Hematopoietic multipotent progenitor cell treated with erythropoietin and hydrocortisone succinate and interleukin-3 and kit ligand, for 4 days (in vitro differentiated cells): ENCODE results near the gene TXNDC17.
A peak's percentile ranks its signal among the peaks of the same experiment; 100 is the strongest.
"Not testable (repeated sequence)": the region's sequence is repeated elsewhere in the genome, so short reads cannot be mapped to it uniquely, and the experiment has no call there.

Experiments
- DNase-seq: peaks from one replicate; pipeline ENCODE4 v3.0.0-alpha.2; 2015

TXNDC17 gene

GRCh38 chr17:6638046-6638908 is 2.6 kb upstream of the TXNDC17 start:
- peak; percentile 64 for DNase-seq

- no peak for DNase-seq
These were observed 1.8 kb upstream of the TXNDC17 start for GRCh38 chr17:6639014-6639585.

DNA sequence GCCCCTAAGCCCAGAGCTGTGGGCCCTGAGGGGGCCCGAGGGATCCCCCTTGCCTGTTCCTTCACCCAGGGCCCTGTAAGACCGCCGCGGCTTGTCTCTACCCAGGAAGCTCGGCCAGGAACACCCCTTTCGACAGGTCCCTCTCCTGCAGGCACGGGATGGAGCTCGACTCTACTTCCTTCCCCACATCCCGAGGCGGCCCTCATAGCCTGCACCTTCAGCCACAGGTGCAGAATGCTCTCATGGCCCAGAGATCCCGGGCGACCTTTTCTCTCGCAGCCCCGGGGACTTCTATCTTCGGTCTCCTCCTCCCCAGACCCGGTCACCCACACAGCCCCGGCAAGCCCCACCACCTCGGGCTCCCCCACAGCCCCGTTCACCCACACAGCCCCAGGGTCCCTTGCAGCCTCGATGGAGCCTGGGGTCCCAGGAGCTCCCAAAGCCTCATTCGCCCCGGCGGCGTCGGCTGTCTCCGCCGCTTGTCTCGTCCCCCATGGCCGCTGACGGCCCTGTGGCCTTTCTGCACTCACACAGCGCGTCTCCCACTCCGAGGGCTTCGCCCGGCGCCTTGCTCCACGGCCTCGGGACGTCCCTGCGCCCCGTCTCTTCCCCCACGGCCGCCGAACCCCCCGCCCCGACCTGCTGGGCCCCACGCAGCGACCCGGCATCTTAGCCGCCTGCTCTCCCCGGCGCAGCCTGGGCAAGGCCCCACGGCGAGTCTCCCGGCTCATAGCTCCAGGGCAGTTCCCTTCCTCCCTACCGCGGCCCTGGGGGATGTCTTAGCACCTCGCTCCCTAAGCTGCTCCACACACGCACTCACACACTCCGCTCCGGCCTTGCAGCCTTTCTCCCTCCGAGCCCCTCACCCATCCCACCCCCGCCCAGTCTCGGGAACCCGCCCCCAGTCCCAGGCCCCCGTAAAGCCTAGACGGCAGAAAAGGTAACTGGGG is 999 bp upstream of the TXNDC17 start:
- DNase-seq: peak; percentile 70

- DNase-seq: no peak
These were observed 495 bp downstream of the TXNDC17 start for GRCh38 chr17:6641247-6641863.

DNA sequence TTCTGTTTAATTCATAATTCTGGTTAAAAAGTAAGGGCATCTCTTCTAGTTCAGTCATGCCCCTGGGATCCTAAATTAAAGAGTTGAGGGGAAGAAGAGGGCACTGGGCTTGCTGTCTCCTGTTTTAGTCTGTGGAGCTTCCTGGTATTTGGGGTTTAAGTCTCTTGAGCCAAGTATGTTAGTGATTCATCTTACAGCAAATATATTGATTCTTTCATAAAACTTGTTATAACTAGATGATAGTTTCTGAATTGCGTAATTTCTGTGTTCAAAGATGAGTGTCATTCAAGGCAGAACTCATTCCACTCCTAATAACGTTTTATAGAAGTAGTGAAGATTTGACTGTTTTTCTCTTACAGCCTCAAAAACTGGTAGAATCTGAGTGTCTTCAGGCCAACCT is 1.7 kb downstream of the TXNDC17 start:
- no peak for DNase-seq

- DNase-seq: no peak
These were observed 2.7 kb downstream of the TXNDC17 start for GRCh38 chr17:6643451-6644125.

DNA sequence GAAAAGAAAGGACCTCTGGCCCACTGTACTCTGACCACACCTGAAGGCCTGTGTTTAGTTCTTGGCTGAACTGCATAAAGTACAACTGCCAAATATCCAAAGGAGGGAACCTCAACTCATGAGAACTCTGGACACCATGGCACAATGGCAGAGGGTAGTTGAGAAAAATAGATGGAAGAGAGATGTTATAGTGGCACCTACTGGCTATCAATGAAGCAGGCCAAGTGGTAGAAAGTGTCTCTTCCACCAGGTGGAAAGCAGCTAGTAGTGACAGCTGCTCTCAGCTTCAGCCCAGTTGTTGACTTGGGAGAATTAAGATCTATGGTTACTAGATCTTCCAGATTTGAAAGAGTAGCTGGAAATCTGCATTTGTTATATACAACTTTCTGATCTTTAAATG is 7.3 kb downstream of the TXNDC17 start:
- peak; percentile 66 for DNase-seq

- peak; percentile 98 for DNase-seq
These were observed 10.6 kb downstream of the TXNDC17 start, which contains the start of the genes C17orf100 and MED31 for GRCh38 chr17:6651354-6651918. TSS of gene C17orf100 (plus strand) at chr17:6651762. CDS start at chr17:6651914, 152 bp downstream. TSS of gene MED31 (minus strand) at chr17:6651605. CDS start at chr17:6651528, 77 bp downstream.

GRCh38 chr17:6651919-6652452 is 11.1 kb downstream of the TXNDC17 start:
- peak; percentile 53 for DNase-seq

DNA sequence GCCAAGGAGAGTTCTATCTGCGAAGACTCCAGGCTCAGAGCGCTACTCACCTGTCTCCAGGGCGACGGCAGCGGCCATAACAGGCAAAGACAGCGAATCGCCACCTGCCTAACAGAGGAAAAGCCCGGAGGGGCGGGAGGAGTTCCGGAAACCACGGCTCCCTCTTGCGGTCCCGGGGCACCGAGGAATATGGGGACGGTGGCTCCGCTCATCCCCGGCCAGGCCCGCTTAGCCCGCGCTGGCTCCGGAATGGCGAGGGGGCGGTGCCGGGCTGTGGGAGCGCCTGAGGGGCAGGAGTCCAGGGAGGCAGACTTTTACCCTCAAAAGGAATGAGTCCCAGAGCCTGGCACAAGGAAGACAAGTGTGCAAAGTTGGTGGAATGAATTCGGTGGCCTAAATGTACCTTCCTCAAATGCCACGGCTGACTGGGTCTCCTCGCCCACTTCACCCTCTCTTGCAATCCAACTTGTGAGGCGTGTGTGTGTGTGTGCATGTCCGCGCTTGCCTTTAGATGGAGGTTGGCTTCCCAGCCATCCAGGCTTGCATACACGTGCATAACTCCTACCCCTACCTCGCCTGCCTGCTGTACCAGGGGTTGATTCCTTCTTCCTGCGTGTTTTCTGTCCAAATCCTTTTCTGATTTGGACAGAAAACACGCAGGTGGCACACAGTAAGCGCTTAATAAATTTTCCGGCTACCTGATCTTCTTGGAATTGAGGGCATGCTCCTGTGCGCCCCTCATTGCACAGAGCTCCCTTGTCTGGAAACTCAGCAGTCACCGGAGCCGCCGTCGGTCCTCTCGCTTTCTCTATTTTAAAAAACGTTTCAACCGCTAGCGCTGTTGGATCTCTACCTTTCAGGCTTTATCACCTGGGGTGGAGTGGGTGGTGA is 14.2 kb downstream of the TXNDC17 start:
- no peak for DNase-seq

DNA sequence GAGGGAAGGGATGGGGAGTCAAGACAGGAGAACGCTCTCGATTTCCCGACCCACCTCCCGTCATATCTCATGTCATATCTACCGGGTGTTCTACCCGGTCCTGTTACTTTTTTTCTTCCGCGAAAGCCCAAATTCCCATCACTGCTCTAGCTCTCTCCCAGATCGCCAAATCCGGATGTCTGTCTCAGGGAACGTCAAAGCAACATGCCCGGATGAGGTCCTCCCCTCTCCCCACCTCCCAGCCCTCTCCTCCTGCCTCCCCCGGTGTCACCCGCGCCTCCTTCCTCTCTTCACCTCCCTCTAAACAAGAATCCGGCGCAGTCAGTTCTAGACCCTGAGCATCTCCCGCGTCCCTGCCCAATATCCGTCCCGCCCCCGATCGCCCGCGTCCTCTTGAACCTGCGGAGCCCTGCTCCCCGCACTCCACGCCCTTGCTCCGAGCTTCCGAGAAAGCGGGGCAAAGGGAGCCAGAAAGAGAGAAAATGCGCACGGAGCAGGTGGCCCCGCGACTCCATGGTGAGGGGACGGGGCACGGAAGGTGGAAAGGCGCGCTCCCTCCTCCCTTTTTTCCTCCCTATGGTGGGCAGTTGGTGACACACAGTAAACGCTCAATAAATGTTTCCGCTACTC is 15.0 kb downstream of the TXNDC17 start:
- not testable (repeated sequence) for DNase-seq

- peak; percentile 36 for DNase-seq
These were observed 16.2 kb downstream of the TXNDC17 start for GRCh38 chr17:6656797-6657632.

- no peak for DNase-seq
These were observed 16.9 kb downstream of the TXNDC17 start for GRCh38 chr17:6657633-6658287.

GRCh38 chr17:6658411-6658810 is 17.6 kb downstream of the TXNDC17 start:
- not testable (repeated sequence) for DNase-seq

DNA sequence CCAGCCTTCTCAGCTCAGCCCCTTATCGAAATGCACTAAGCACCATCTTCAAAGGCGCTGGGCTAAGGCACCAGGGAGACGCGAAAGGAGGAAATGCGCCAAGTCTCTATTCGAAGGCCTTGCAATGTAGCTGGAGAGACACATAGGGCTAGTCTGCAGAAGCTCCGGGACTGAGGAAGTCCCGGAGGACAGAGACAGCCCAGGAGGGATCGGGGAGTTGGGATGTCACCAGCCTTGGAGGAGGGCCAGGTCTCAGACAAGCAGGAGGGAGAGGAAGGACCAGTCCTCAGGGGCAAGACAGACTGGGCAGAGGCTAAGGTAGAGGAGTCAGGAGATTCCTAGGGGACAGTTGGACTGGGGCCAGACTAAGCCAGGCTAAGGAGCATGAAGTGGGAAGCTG is 19.2 kb downstream of the TXNDC17 start:
- no peak for DNase-seq

GRCh38 chr17:6660805-6661463 is 20.1 kb downstream of the TXNDC17 start:
- DNase-seq: peak; percentile 78

- no peak for DNase-seq
These were observed 20.6 kb downstream of the TXNDC17 start for GRCh38 chr17:6661464-6661848.

GRCh38 chr17:6663200-6663599 is 22.3 kb downstream of the TXNDC17 start:
- not testable (repeated sequence) for DNase-seq
